Testis (tissue), 3 donors: ENCODE data around the gene FGF11. TPM values are rescaled to one million over a fixed set of nuclear protein-coding genes. Genes with fewer than 3 reads are reported as not detected.
A peak's percentile ranks its signal among the peaks of the same experiment; 100 is the strongest.
"Not testable (repeated sequence)": the region's sequence is repeated elsewhere in the genome, so short reads cannot be mapped to it uniquely, and the experiment has no call there.

Source experiments
- DNase-seq: peaks from one replicate; pipeline ENCODE4 v3.0.0-alpha.2; 2019
- H3K27ac ChIP-seq, 2 donors: fragments of 200-600 bp; sonication (generic); one replicate each; pipeline ENCODE4 v1.5.1; 2019
- H3K27me3 ChIP-seq: fragments of 200-600 bp; sonication (generic); one replicate; pipeline ENCODE4 v1.5.1; 2019
- H3K36me3 ChIP-seq: fragments of 200-600 bp; sonication (generic); one replicate; pipeline ENCODE4 v1.5.1; 2017; ENCODE audit warnings: low read depth; ENCODE audit errors: missing control alignments
- H3K4me1 ChIP-seq: fragments of 200-600 bp; sonication (generic); one replicate; pipeline ENCODE4 v1.5.1; 2019
- H3K4me3 ChIP-seq, 2 donors: fragments of 200-600 bp; sonication (generic); one replicate each; pipeline ENCODE4 v1.5.1; 2017 to 2019
- H3K9me3 ChIP-seq: fragments of 200-600 bp; sonication (generic); one replicate; pipeline ENCODE4 v1.5.1; 2017
- CTCF ChIP-seq, 3 experiments: fragments of 450-650 bp in 2 of 3; fragments of 200-600 bp in 1 of 3; sonication (generic) in 1 of 3; IDR thresholded peaks; one replicate each; pipeline ENCODE4 v1.5.1; 2016 to 2019; ENCODE audit warnings: antibody characterized with exemption in 3 of 3, mild to moderate bottlenecking in 2 of 3, moderate library complexity in 1 of 3
- POLR2A ChIP-seq: fragments of 450-650 bp; IDR thresholded peaks from one replicate; pipeline ENCODE4 v1.6.1; 2017; ENCODE audit warnings: antibody characterized with exemption, mild to moderate bottlenecking, moderate library complexity
- WGBS, 2 donors: methylation state at CpG; one replicate each; pipeline ENCODE4 v1.1.5; 2018; 5-methylcytosine and 5-hydroxymethylcytosine counted together
- intact Hi-C: fragments of 100-400 bp; cut with DNase I; formaldehyde crosslinking; loops from one replicate; pipeline ENCODE4 v1.15.1; 2023; ENCODE audit warnings: low total_unique reads
- polyA plus RNA-seq: library from polyadenylated mRNA; stranded (reverse); fragments of 350-450 nt; fragmentation: Illumina TruSeq; extraction: RNeasy Lipid Tissue Mini Kit (QIAGEN cat#74804); gene quantifications from one replicate; pipeline ENCODE4 v1.2.3, GENCODE V29; 2014; ENCODE audit warnings: low read depth, low replicate concordance; ENCODE audit not compliant: insufficient read depth
- total RNA-seq, 2 donors: library from RNA; depleted of rRNA; stranded (reverse); fragments of >200 nt; gene quantifications; one replicate each; pipeline ENCODE4 v1.2.3, GENCODE V29; 2016

Gene FGF11
- total and polyA plus RNA-seq, 3 donors from 2014 or later = 3.2 to 4.6 (median 4.2) TPM

GRCh38 chr17:7471729-7472128 is 32.4 kb downstream of the FGF11 start:
- H3K9me3 ChIP-seq = no peaks in the 10 kb centered on the region
- DNase-seq = no peak
- H3K4me1 ChIP-seq = peaks cover 17% of the 10 kb centered on the region
- H3K27me3 ChIP-seq = no peaks in the 10 kb centered on the region
- intact Hi-C loops = no loop called here
- TF ChIP-seq POLR2A = no peak
- no peak for TF ChIP-seq CTCF (IDR thresholded peaks at IDR 0.05)
- H3K36me3 ChIP-seq = no peaks in the 10 kb centered on the region
- no peak overlapping the region for H3K27ac ChIP-seq
- H3K4me3 ChIP-seq = no peak overlapping the region
- WGBS, 2 donors = 82 to 89% methylated on average over 2 of the region's 2 CpGs

DNA sequence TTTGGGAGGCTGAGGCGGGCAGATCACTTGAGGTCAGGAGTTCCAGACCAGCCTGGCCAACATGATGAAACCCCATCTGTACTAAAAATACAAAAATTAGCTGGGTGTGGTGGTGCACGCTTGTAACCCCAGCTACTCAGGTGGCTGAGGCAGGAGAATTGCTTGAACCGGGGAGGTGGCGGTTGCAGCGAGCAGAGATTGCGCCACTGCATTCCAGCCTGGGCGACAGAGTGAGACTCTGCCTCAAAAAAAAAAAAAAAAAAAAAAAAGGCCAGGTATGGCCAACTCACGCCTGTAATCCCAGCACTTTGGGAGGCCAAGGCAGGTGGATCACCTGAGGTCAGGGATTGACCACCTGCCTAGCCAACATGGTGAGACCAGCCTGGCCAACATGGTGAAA is 35.5 kb downstream of the FGF11 start:
- H3K27ac ChIP-seq, H3K9me3 ChIP-seq, H3K27me3 ChIP-seq, H3K36me3 ChIP-seq, H3K4me3 ChIP-seq, DNase-seq, intact Hi-C loops: not testable (repeated sequence)
- H3K4me1 ChIP-seq = peaks cover 19% of the 10 kb centered on the region
- WGBS, 2 donors = 84 to 93% methylated on average over 8 of the region's 8 CpGs

GRCh38 chr17:7475764-7476422 is 36.6 kb downstream of the FGF11 start:
- peak; percentile 52 for DNase-seq
- Histone ChIP-seq H3K4me1 (peaks cover 23% of the 10 kb centered on the region), H3K27ac (peak overlapping the region; percentile 37 to 62), H3K36me3 (no peaks in the 10 kb centered on the region), H3K4me3 (no peak overlapping the region), H3K9me3 (no peaks in the 10 kb centered on the region), H3K27me3 (no peaks in the 10 kb centered on the region)
- TF ChIP-seq POLR2A (no peak), CTCF (IDR thresholded peaks at IDR 0.05) (no peak)
- 67 to 78% methylated on average over 15 of the region's 15 CpGs for WGBS, 2 donors
- intact Hi-C loops = no loop called here

DNA sequence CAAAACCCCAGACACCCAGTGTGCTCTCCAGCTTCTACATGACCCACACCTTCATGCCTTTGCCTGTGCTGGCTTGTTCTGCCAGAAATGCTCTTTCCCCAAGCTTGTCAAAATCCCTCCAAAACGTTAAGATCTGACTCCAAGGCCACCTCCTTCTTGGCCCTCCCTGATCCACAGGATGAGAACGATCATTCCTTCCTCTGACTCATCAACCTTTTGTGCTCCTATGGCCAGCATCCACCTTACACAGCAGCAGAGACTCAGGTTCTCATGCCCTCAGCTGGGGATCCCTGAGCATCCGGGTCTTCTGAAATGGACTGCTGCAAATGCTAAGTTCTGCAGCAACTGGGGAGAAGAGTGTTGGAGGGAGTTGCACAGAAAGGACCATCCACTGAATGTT is 37.2 kb downstream of the FGF11 start:
- peak overlapping the region; percentile 37 to 62 for H3K27ac ChIP-seq
- H3K36me3 ChIP-seq = no peaks in the 10 kb centered on the region
- intact Hi-C loops = no loop called here
- TF ChIP-seq CTCF (IDR thresholded peaks at IDR 0.05) = no peak
- no peak for TF ChIP-seq POLR2A
- H3K27me3 ChIP-seq = no peaks in the 10 kb centered on the region
- DNase-seq = no peak
- 32 to 61% methylated on average over 3 of the region's 3 CpGs for WGBS, 2 donors
- no peaks in the 10 kb centered on the region for H3K9me3 ChIP-seq
- H3K4me3 ChIP-seq = no peak overlapping the region
- peaks cover 23% of the 10 kb centered on the region for H3K4me1 ChIP-seq

- DNase-seq = no peak
- intact Hi-C loops = no loop called here
- Histone ChIP-seq H3K27me3 (no peaks in the 10 kb centered on the region), H3K4me1 (peaks cover 23% of the 10 kb centered on the region), H3K27ac (peak overlapping the region in 1 of 2 donors; percentile 100), H3K36me3 (no peaks in the 10 kb centered on the region), H3K4me3 (no peak overlapping the region), H3K9me3 (no peaks in the 10 kb centered on the region)
- 67 to 96% methylated on average over 4 to 5 of the region's 5 CpGs for WGBS, 2 donors
- no peak for TF ChIP-seq POLR2A
- TF ChIP-seq CTCF (IDR thresholded peaks at IDR 0.05) = no peak
These were observed 37.6 kb downstream of the FGF11 start for GRCh38 chr17:7476951-7477350.
